Ishikawa (cell line): Measurements from ENCODE around the gene GNB5.

ENCODE experiments used
- CEBPB ChIP-seq: IDR thresholded peaks from 2 replicates; pipeline ENCODE4 v1.6.1; 2012
- RAD21 ChIP-seq: IDR thresholded peaks from 2 replicates; pipeline ENCODE4 v1.6.1; 2012; ENCODE audit warnings: low read depth
- TAF1 ChIP-seq: IDR thresholded peaks from 2 replicates; pipeline ENCODE4 v1.6.1; 2012; ENCODE audit warnings: low read depth, mild to moderate bottlenecking
- TCF12 ChIP-seq: IDR thresholded peaks from 2 replicates; pipeline ENCODE4 v1.6.1; 2012; ENCODE audit warnings: low read depth
- TEAD4 ChIP-seq: IDR thresholded peaks from 2 replicates; pipeline ENCODE4 v1.6.1; 2012
- TF ChIP-seq, protein P1 (sequence below): IDR thresholded peaks from 2 replicates; pipeline ENCODE4 v1.6.1; 2012

DNA sequence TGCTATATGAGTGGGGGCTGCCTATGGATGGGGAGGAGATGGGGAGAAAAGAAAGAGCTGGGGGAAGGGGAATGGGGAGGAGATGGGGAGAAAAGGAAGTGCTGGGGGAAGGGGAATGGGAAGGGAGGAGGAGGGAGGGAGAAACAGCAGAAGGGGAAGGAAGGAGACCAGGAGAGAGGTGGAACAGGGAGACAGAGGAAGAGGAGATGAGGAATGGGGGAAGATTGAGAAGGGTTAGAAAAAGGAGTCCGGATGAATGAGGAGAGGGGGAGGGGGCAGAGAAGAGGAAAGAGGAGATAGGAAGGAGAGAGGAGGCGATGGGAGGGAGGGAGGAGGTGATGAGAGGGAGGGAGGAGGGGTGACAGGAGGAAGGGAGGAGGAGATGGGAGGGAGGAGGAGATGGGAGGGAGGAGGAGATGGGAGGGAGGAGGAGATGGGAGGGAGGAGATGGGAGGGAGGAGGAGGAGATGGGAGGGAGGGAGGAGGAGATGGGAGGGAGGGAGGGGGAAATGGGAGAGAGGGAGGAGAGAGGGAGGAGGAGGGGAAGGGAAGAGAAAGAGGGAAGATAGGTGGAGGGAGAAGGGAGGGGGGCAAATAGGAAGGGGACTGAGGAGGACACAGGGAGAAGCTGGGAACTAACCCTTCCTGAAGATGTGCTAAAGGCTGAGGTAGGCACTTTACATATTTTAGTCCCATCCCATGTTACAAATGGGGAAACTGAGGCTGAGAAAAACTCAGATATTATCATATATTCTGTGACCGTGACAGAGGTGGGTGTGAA, 72.0 kb downstream of the GNB5 start:
- TF ChIP-seq CEBPB (no peak), TCF12 (no peak), TEAD4 (no peak), TAF1 (no peak), RAD21 (no peak)
- TF ChIP-seq, protein P1, sequence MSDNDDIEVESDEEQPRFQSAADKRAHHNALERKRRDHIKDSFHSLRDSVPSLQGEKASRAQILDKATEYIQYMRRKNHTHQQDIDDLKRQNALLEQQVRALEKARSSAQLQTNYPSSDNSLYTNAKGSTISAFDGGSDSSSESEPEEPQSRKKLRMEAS, result no peak
